ENCODE results near the gene SLC25A5. TPM values are rescaled to one million over a fixed set of nuclear protein-coding genes. Genes with fewer than 3 reads are reported as not detected.

The SLC25A5 gene
- total RNA-seq, 6 experiments from 2014 or later: 223 to 296 (median 270) TPM

GRCh38 chrX:119467433-119467832 is 811 bp upstream of the SLC25A5 start:
- peak overlapping the region; percentile 88; the same call in 1 of the 2 replicates for H3K4me3 Mint-ChIP-seq
- DNase-seq: no peak
- no peaks in the 10 kb centered on the region for H3K4me1 Mint-ChIP-seq (ENCODE audit: low read depth)
- no peak for TF ChIP-seq CTCF (IDR thresholded peaks at IDR 0.05)
- no peaks in the 10 kb centered on the region; the same call in 1 of the 2 replicates for H3K27me3 Mint-ChIP-seq (ENCODE audit: insufficient read depth)
- no peak overlapping the region for H3K27ac Mint-ChIP-seq
- H3K36me3 Mint-ChIP-seq (ENCODE audit: low read depth): peaks cover 6% of the 10 kb centered on the region; the same call in 1 of the 2 replicates
- H3K9me3 Mint-ChIP-seq: no peaks in the 10 kb centered on the region

DNA sequence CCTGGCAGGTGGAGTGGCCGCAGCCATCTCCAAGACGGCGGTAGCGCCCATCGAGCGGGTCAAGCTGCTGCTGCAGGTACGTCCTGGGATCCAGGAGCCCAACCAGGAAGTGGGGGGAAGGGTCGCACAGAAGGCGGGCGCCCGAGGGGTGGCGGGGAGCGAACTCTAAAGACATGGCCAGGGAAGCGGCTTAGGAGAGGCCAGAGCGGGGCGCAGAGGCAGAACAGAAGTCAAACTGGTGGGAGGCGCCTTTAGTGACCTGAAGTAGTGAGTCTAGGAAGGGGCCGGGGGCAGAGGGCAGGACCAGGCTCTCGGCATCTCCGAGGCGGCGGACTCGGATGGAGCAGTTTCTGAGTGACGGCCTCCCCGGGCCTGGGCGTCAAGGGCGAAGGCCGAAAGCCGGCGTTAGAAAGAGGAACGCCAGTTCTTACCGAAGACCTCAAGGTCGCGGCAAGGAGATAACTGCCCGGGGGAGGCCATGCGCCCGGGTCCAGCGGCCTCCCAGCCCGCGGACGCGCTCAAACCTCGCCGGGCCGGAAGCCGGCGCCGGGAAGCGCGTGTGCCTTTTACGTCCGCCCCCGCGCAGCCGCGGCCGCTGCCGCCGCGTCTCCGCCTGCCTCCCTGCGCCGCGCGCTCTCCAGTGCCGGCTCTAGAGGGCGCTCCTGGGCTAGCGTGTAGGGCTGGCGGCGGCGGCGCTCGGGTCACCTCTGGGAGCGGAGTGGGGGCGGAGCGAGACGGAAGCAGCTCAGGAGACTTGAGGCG is 488 bp downstream of the SLC25A5 start:
- no peaks in the 10 kb centered on the region for H3K9me3 Mint-ChIP-seq
- H3K4me1 Mint-ChIP-seq (ENCODE audit: low read depth): no peaks in the 10 kb centered on the region

GRCh38 chrX:119469313-119469635 is 1.0 kb downstream of the SLC25A5 start:
- Mint-ChIP-seq H3K4me3 (peak overlapping the region; percentile 88), H3K27ac (no peak overlapping the region; the same call in 1 of the 2 replicates), H3K36me3 (ENCODE audit: low read depth) (peaks cover 6% of the 10 kb centered on the region; the same call in 1 of the 2 replicates), H3K9me3 (no peaks in the 10 kb centered on the region), H3K4me1 (ENCODE audit: low read depth) (no peaks in the 10 kb centered on the region), H3K27me3 (ENCODE audit: insufficient read depth) (no peaks in the 10 kb centered on the region; the same call in 1 of the 2 replicates)
- peak; percentile 17; the same call in 1 of the 2 replicates for TF ChIP-seq CTCF (IDR thresholded peaks at IDR 0.05)
- no peak for DNase-seq

More for the DNA sequence above, 488 bp downstream of the SLC25A5 start:
- Mint-ChIP-seq H3K27ac (peak overlapping the region; percentile 83), H3K36me3 (ENCODE audit: low read depth) (peaks cover 6% of the 10 kb centered on the region; the same call in 1 of the 2 replicates), H3K4me3 (peak overlapping the region; percentile 88), H3K27me3 (ENCODE audit: insufficient read depth) (no peaks in the 10 kb centered on the region; the same call in 1 of the 2 replicates)
- DNase-seq: peak; percentile 51
- TF ChIP-seq CTCF (IDR thresholded peaks at IDR 0.05): peak; percentile 80

DNA sequence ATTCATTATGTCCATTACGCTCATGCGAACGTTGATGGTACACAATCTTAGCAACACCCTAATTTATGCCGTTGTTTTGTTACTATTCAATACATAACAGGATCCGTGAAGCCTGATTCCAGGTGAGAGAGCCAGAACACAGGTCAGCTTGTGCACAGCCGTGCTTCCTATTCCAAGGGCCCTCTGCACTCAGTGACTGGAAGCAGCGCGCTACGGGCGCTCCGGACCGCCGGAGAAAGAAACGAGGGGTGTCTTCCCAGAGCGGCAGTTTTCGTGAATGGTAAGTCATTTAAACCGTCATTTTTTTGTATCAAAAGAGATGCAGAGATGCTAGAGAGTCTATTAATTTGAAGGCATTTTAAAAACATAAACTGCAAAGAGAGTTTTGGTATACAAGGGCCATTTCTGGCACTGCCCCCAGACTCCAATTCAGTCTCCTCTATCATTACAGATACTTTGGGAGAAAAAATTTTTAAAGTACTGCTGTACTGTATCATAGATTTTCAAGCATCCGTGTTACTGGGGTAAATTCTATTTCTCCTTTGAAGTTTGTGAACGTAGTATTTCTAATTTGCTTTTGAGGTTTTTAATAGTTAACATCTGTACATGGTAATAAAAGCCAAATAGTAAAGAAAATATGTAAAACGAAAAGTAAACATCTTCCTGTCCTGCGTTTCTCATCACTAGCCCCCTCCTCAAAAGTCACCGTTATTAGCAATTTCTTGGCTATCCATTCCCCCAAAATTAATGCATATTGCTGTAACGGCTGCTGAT is 6.6 kb downstream of the SLC25A5 start:
- 0 out of 2 replicates have a peak overlapping the region, but pooled peaks have one; percentile 34 for H3K4me3 Mint-ChIP-seq
- no peak for DNase-seq
- H3K27me3 Mint-ChIP-seq (ENCODE audit: insufficient read depth): no peaks in the 10 kb centered on the region; the same call in 1 of the 2 replicates
- no peak for TF ChIP-seq CTCF (IDR thresholded peaks at IDR 0.05)
- H3K9me3 Mint-ChIP-seq: no peaks in the 10 kb centered on the region
- no peak overlapping the region for H3K27ac Mint-ChIP-seq
- H3K36me3 Mint-ChIP-seq (ENCODE audit: low read depth): peaks cover 6% of the 10 kb centered on the region; the same call in 1 of the 2 replicates
- H3K4me1 Mint-ChIP-seq (ENCODE audit: low read depth): peaks cover 28% of the 10 kb centered on the region

DNA sequence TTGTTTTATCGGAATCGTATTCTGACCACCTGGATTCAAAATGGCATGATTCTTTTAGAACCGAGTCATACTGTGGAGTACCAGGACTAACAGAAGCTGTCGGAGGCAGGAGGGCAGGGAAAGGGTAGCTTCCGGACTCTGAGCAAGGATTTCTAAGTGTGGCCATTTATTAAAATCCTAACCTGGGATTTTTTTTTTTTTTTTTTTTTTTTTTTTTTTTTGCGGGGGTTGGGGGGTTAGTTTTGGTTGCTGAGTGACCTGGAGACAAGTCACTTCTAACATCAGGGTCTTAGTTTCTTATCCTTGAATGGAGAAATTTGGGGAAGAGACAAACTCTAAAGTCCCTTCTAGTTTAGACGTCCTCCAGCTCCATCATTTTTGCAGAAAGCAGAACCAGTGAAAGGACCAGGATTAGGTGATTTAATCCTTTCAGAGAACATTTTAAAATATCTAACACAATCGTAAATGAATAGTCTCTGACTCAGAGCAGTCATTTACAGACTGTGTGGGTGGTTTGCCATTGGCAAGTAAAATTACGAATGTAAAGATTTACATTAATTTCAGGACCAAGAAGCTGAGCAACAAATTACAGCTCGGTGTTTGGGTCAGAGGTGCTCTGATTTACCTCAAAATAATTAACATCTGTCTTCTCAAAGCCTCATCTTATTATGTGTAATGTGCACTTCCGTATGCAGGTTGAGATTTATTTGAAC is 7.3 kb downstream of the SLC25A5 start:
- no peak for DNase-seq
- Mint-ChIP-seq H3K4me1 (ENCODE audit: low read depth) (peaks cover 28% of the 10 kb centered on the region), H3K27me3 (ENCODE audit: insufficient read depth) (no peaks in the 10 kb centered on the region; the same call in 1 of the 2 replicates), H3K4me3 (0 out of 2 replicates have a peak overlapping the region, but pooled peaks have one; percentile 34), H3K27ac (no peak overlapping the region), H3K9me3 (no peaks in the 10 kb centered on the region), H3K36me3 (ENCODE audit: low read depth) (peaks cover 5% of the 10 kb centered on the region; the same call in 1 of the 2 replicates)
- TF ChIP-seq CTCF (IDR thresholded peaks at IDR 0.05): no peak
